Right atrium auricular region (tissue), 2 donors: ENCODE results near the gene ODAD4. TPM values are rescaled to one million over a fixed set of nuclear protein-coding genes. Genes with fewer than 3 reads are reported as not detected.
A peak's percentile ranks its signal among the peaks of the same experiment; 100 is the strongest.

Experiments used
- DNase-seq: peaks from one replicate; pipeline ENCODE4 v3.0.0-alpha.2; 2019; ENCODE audit warnings: low spot score
- H3K27ac ChIP-seq, 2 donors: fragments of 200-600 bp; sonication (generic); 1 replicate in 1 of 2; 2 replicates in 1 of 2; pipeline ENCODE4 v1.5.1; 2016 to 2019
- H3K27me3 ChIP-seq, 2 donors: fragments of 200-600 bp; sonication (generic); one replicate each; pipeline versions ENCODE4 v1.5.1 to v1.6.0; 2017 to 2019
- H3K36me3 ChIP-seq: fragments of 200-600 bp; sonication (generic); one replicate; pipeline ENCODE4 v1.5.1; 2016
- H3K4me1 ChIP-seq, 2 donors: fragments of 200-600 bp; sonication (generic); one replicate each; pipeline versions ENCODE4 v1.5.1 to v1.6.0; 2017 to 2019
- H3K4me3 ChIP-seq, 2 donors: fragments of 200-600 bp; sonication (generic); 1 replicate in 1 of 2; 2 replicates in 1 of 2; pipeline ENCODE4 v1.5.1; 2017 to 2019; ENCODE audit warnings: mild to moderate bottlenecking in 1 of 2, moderate library complexity in 1 of 2
- H3K9me3 ChIP-seq, 2 donors: fragments of 200-600 bp; sonication (generic); one replicate each; pipeline ENCODE4 v1.5.1; 2019
- total RNA-seq, 2 donors: library from RNA; depleted of rRNA; stranded (reverse); fragments of >200 nt; gene quantifications; one replicate each; pipeline ENCODE4 v1.1.0, GENCODE V29; 2016
- TF ChIP-seq, protein P1 (sequence below), 2 donors: fragments of 200-600 bp; sonication (generic); IDR thresholded peaks; one replicate each; pipeline ENCODE4 v1.5.1; 2019; ENCODE audit warnings: antibody characterized with exemption in 2 of 2

Gene ODAD4
- total RNA-seq, 2 donors from 2014 or later = 0.43 to 0.56 TPM

GRCh38 chr17:41913798-41914197 lies 16.6 kb upstream of the ODAD4 start:
- TF ChIP-seq, protein P1, sequence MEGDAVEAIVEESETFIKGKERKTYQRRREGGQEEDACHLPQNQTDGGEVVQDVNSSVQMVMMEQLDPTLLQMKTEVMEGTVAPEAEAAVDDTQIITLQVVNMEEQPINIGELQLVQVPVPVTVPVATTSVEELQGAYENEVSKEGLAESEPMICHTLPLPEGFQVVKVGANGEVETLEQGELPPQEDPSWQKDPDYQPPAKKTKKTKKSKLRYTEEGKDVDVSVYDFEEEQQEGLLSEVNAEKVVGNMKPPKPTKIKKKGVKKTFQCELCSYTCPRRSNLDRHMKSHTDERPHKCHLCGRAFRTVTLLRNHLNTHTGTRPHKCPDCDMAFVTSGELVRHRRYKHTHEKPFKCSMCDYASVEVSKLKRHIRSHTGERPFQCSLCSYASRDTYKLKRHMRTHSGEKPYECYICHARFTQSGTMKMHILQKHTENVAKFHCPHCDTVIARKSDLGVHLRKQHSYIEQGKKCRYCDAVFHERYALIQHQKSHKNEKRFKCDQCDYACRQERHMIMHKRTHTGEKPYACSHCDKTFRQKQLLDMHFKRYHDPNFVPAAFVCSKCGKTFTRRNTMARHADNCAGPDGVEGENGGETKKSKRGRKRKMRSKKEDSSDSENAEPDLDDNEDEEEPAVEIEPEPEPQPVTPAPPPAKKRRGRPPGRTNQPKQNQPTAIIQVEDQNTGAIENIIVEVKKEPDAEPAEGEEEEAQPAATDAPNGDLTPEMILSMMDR (IDR thresholded peaks at IDR 0.05) = no peak
- DNase-seq = no peak
- Histone ChIP-seq H3K4me3 (no peak overlapping the region), H3K27ac (no peak overlapping the region), H3K27me3 (no peaks in the 10 kb centered on the region), H3K9me3 (no peaks in the 10 kb centered on the region), H3K36me3 (peaks cover 49% of the 10 kb centered on the region), H3K4me1 (peaks cover 0 to 42% of the 10 kb centered on the region in 2 donors)

DNA sequence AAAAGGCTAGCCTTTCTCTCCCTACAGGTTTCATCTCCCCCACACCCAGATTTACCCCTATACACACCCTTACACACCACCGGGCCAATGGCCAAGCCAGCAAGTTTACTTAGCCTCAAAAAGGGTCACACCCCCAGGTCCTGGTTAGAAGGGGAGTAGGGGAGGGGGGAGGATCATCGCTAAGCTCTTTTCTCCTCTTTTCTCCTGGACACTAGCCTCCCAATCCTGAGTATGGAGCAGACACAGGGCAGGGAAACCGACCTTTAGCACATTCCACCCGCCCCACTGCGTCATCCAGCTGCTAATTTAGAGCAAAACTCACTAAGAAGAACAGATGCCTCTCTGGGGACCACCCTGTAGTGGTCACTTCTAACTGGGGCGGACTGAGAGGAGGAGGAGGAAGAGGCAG lies 16.1 kb upstream of the ODAD4 start:
- no peak for DNase-seq
- Histone ChIP-seq H3K4me1 (peaks cover 0 to 44% of the 10 kb centered on the region in 2 donors), H3K9me3 (no peaks in the 10 kb centered on the region), H3K36me3 (peaks cover 43% of the 10 kb centered on the region), H3K27ac (no peak overlapping the region), H3K27me3 (no peaks in the 10 kb centered on the region), H3K4me3 (no peak overlapping the region)
- TF ChIP-seq, protein P1 (IDR thresholded peaks at IDR 0.05) = no peak

DNA sequence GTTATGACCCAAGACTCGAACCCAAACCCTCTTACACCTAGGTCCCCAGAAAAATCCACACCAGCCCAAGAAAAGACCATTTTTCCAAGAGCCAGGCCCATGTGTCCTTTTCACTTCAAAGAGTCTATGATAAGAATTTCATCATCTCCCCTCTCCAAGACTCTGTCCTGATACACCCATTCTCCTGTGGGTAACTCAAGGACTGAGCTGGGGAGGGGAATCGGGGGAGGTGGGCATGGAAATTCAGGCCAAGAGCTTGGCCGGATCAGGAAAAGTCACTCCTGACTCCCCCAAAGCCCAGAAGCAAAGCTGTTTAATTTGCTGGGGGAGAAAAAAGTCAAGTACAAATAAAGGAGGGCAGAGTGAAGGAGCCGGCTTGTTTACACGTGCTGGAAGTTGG lies 15.4 kb upstream of the ODAD4 start:
- Histone ChIP-seq H3K9me3 (no peaks in the 10 kb centered on the region), H3K4me1 (peaks cover 0 to 50% of the 10 kb centered on the region in 2 donors), H3K4me3 (no peak overlapping the region), H3K27me3 (no peaks in the 10 kb centered on the region), H3K27ac (no peak overlapping the region), H3K36me3 (peaks cover 37% of the 10 kb centered on the region)
- DNase-seq = no peak
- TF ChIP-seq, protein P1 (IDR thresholded peaks at IDR 0.05) = no peak

DNA sequence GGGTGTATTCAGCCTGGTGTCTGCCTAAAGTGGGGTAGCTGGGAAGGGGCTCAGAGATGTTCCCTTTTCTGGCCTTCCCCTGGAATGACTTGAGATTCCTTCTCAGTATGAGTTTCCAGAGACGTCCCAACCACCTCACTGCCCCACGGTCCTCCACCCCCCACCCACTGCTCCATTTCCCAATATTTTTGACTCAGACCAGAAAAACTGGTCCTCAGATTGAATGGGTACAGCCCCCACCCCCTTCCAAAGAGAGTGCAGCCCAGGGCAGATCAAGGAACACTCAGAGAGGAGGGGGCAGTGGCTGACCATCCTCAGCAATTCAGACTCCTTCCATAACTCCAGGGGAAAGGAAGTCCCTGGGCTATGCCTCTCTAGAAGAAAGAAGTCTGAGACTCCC lies 14.9 kb upstream of the ODAD4 start:
- Histone ChIP-seq H3K27me3 (no peaks in the 10 kb centered on the region), H3K9me3 (no peaks in the 10 kb centered on the region), H3K36me3 (peaks cover 31% of the 10 kb centered on the region), H3K4me1 (peaks cover 0 to 52% of the 10 kb centered on the region in 2 donors), H3K4me3 (no peak overlapping the region), H3K27ac (no peak overlapping the region)
- TF ChIP-seq, protein P1 (IDR thresholded peaks at IDR 0.05) = no peak
- no peak for DNase-seq

- H3K4me3 ChIP-seq = peak overlapping the region in 1 of 2 donors; percentile 96
- peaks cover 15% of the 10 kb centered on the region for H3K36me3 ChIP-seq
- H3K27ac ChIP-seq = peak overlapping the region; percentile 86 to 89
- peaks cover 0 to 52% of the 10 kb centered on the region in 2 donors for H3K4me1 ChIP-seq
- no peak for DNase-seq
- TF ChIP-seq, protein P1 (IDR thresholded peaks at IDR 0.05) = no peak
- H3K9me3 ChIP-seq = no peaks in the 10 kb centered on the region
- no peaks in the 10 kb centered on the region for H3K27me3 ChIP-seq
Observed at GRCh38 chr17:41917192-41917591, 13.2 kb upstream of the ODAD4 start.

GRCh38 chr17:41917679-41918313 lies 12.6 kb upstream of the ODAD4 start:
- H3K4me3 ChIP-seq = peak overlapping the region; percentile 80 to 96
- peak; percentile 63 for DNase-seq
- H3K27me3 ChIP-seq = no peaks in the 10 kb centered on the region
- peaks cover 9% of the 10 kb centered on the region for H3K36me3 ChIP-seq
- H3K27ac ChIP-seq = peak overlapping the region; percentile 86 to 89
- peaks cover 0 to 52% of the 10 kb centered on the region in 2 donors for H3K4me1 ChIP-seq
- H3K9me3 ChIP-seq = no peaks in the 10 kb centered on the region
- TF ChIP-seq, protein P1 (IDR thresholded peaks at IDR 0.05) = no peak
